T-helper 22 cell (primary cell): Measurements from ENCODE around the gene SLC9C2.
"Not testable (repeated sequence)": the region's sequence is repeated elsewhere in the genome, so short reads cannot be mapped to it uniquely, and the experiment has no call there.

ENCODE experiments used
- DNase-seq: peaks from one replicate; pipeline ENCODE4 v3.0.0-alpha.2; 2020; ENCODE audit warnings: low read depth

The SLC9C2 gene

DNA sequence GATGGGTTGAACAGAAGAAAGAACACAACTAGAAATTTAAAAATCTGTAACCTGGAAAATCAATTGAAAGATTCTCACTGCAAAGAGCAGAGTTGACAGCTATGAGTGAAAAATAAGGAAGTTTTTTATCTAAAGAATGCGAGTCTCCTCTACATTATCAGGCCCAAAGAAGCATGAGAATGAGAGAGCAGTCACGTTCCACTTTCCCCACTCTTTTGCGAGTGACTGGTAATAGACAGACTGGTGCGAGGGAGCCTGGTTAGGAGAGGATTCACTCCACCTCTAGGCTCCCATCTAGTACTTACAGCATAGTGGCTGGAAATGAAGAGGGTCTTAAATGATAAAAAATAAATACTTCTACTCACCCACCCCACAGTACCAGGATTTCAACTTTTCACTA, 73.8 kb downstream of the SLC9C2 start:
- DNase-seq = no peak

DNA sequence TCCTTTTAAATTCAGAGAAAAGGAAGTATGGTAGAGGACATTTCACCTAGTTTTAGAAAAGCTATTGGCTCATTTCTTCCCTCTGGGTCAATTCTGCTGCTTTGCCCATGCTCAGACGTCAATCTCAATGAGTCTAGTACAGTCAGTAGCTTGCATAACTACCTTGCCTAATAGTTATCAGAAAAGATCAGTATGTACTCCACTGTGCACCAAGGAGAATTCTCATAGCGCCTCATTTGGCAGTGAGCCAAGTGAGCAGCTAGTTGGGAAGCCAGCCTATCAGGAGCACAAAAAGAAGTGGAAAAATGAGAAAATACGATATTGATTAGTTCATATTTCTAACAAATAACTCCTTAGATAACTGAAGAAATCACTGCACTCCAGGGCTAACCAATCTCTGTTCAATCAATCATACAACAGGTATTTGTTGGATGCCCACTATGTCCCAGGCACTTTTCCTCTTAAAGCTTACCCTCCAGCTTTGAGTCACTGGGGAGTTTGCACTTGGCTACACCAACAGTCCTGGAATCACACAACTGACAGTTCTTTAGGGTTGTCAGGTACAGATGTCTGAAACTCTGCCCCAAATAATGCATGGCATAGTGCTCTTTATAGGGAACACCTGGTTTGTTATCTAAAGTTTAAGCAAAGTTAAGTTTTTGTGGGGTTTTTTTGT, 75.6 kb downstream of the SLC9C2 start:
- DNase-seq = no peak

DNA sequence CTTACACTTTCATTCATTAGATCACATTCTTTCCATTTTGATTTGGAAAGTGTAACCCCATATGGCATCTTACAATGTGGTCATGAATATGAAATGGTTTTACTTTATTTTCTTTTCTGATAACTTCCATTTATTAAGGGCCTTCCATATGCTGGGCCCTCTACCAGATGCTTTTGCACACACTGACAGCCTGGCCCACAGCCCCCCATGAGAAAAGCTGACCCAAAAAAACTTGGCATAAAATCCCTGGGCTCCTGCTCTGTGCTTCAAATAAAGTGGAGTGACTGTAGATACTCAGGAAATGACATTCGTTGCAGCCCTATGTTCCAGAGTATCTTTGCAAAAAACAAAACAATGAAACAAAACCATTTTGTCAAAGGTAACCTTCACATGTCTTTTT, 76.9 kb downstream of the SLC9C2 start:
- DNase-seq = no peak

DNA sequence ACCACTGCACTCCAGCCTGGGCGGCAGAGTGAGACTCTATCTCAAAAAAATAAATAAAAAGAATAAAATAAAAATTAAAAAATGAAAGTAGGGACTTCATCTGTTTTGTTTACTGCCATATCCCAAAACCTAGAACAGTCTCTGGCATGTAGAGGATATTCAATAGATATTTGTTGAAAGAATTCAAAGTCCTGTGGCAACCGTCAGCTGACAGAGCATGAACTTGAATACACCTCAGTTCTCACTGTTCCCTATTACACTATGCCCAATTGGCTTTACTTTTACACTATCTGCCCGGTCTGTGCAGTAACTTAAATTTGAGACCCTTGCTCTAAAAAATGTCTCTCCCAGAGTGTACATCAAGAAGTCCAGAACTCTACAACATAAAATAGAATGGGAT, 79.5 kb downstream of the SLC9C2 start:
- no peak for DNase-seq

DNA sequence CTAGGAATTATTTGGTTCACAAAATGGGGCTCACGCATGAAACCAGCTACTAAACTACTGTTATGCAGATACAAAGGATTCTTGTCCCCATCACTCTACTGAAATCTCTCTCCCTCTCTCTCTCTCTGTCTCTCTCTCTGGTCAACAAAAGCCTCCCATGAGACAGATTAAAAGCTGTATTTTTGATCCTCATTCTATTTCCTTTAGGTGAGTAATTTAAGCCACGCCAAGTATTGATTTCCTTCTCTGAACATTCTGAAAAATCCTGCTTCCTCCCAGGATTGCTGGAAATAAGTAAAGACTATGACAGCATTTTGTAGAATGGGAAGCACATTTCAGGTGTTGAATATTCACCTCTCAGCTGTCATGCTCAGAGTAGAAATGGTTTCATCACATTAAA, 82.1 kb downstream of the SLC9C2 start:
- DNase-seq = no peak

DNA sequence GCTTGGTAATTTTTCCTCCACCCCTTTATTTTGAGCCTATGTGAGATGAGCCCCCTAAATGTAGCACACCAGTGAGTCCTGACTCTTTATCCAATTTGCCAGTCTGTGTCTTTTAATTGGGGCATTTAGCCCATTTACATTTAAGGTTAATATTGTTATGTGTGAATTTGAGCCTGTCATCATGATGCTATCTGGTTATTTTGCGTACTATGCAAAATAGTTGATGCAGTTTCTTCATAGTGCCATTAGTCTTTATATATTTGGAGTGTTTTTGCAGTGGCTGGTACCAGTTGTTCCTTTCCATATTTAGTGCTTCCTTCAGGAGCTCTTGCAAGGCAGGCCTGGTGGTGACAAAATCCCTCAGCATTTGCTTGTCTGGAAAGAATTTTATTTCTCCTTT, 88.4 kb downstream of the SLC9C2 start:
- not testable (repeated sequence) for DNase-seq

DNA sequence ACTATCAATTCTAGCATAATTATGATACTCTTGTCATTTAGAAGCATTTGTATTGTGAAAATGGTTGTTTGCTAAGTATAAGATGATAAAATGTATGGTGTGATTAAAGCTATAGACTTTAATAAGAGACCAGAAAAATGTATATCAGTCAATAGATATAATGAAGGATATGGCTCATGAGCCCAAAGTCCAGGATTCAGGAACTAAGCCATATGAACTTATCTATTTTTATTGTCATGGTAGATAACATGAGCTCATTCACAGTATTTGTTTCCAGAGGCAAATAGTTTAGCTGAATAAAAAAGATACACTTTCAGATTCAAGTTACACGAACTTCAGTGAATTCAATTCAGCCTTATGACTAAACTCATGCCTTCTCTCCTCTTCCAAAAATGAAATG, 93.1 kb downstream of the SLC9C2 start:
- DNase-seq = no peak

DNA sequence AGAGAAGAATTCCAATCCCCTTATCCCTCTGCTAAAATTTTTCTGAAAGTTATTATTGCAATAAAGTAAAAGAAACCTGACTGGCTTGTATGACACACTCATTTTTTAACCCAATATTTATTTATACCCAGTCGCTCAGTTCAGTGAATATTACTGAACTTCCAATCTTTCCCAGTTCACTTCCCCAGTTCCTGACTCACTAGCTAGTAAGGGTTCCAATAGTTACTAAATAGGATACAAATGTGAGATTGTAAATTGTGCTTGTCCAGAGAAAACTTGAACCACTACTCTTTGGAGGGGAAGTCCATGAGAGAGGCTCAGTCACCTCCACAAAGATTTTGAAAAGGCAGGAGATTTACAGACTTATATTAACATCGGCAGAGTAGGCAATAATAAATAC, 94.3 kb downstream of the SLC9C2 start:
- DNase-seq = no peak

DNA sequence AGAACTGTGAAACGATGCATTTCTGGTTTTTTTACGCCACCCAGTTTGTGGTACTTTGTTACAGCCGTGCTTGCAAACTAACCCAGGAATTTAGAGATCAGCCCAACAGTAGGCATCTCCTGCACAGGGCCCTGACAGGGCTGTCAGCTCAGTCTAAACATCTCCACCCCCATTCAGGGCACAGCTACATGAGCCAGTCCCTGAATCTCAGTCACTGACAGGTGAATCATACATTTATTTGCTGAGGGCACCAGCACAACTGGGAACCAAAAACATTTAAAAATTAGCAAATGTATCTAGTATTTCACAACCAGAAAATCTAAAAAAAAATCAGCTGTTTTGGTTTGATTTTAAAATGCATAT, 95.0 kb downstream of the SLC9C2 start:
- no peak for DNase-seq

DNA sequence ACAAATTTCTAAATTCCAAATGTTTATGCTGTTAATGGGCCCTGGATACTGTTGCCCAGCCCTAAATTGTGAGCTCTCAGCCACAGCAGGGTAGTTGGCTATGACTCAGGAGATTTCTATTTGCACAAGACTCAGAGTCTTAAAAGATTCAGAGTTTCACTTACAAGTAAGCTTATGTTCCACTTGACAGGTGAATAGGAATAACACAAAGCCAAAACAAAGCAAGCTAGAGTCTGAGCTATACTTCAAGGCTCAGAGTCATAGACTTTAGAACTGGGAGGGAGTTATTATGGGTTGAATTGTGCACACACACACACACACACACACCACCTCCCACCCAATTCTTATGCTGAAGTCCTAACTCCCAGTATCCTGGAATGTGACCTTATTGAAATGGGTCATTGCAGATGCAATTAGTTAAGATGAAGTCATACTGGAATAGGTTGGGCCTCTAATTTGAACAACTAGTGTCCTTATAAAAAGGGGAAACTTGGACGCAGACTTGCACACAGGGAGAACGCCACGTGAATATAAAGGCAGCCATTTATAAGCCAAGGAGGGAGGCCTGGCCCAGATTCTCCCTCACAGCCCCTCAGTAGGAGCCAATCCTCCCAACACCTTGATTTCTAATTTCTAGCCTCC, 95.5 kb downstream of the SLC9C2 start:
- no peak for DNase-seq

DNA sequence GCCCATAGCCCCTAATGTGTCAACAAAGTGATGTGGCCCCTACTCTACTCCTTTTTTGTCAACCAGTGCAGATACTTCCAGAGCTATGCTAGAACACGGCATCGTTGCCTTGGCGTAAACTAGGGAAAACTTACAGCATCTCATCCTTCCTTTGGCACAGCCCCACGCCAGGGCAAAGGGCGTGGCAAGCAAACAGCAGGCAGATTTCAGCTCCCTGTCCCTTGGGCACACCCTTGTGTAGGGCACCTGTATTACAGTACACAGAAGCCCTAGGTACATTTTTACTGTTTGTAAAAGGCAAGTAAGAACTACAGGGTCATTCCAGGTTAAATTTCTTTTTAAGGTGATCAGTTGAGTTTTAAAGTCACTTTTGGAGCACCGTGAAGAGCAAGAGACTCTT, 96.4 kb downstream of the SLC9C2 start:
- DNase-seq = no peak

DNA sequence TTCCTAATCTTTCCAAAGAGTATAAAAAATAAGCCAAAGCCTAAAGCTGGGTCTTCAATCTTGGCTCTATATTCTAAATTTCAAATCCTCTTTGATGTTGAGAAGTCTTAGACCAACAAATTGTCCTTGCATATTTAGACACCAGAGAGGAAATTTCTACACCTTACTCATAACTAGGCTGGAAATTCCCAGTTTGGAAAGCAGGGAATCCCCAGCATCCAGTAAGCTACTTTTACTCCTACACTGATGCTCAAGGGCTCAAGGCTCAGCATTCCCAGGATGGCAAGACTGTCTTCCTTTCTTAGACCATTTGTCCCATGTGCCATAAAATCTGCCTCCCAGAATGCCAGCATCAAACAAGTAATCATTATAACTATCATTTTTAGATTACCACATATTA, 97.5 kb downstream of the SLC9C2 start:
- DNase-seq = no peak

DNA sequence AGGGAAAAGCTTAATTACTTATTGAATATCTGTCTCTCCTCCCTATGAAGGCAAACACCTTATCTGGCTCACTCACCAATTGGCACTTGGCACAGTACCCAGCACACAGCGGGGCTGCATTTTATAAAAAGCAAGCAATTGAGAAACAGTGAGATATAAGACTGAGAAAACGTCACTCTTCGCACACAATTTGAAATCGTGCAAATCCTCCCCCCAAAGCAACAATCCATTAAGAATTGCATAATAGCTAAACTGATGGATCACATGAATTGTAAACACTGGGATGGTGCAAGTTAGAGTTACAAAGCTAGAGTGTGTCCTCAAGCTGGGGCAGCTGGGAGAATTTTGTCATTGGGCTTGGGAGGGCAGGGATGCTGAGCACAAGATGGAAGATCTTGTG, 98.6 kb downstream of the SLC9C2 start:
- no peak for DNase-seq

DNA sequence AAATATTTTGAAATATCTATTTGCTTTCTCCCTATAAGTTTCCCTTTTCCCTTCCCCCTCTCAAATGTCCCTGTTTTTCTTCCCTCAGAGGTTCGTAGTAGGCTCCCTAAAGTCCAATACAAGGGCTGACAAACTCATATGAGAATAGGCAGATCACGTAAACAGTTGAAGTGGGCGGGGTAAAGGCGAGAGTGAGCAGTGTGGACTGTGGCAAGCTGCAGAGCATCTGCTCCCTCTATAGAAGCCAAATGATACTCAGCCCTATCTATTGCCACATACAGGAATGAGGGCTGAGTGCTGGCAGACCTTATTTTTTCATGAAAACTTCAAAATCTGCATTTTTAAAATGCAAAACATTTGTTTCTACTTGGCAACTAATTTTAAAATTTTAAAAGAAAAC, 99.5 kb downstream of the SLC9C2 start:
- no peak for DNase-seq

DNA sequence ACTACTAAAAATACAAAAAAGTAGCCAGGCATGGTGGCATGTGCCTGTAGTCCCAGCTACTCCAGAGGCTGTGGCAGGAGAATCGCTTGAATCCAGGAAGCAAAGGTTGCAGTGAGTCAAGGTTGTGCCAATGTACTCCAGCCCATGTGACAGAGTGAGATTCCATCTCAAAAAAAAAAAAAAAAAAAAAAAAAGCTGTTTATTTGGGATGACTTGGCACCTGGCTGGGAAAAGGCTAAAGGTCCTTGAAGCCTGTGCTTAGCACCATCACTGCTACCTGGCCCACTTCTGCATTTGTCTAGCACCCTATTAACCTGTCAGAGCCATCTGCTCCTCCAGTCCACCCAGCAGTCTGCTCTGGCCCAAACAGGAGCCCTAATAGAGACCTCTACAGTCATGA, 100.8 kb downstream of the SLC9C2 start:
- no peak for DNase-seq

DNA sequence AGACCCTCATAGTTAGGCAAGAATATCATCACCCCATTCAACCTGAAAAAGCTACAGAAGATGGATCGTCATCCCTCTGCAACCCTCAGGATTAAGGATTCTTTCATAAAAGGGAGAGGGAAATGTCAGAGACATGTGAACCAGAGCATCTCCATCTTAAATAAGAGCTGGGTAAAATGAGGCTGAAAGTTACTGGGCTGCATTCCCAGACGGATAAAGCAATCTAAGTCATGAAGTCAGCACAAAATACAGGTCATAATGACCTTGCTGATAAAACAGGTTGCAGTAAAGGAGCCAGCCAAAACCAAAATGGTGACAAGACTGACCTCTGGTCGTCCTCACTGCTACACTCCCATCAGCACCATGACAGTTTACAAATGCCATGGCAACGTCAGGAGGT, 103.1 kb downstream of the SLC9C2 start:
- DNase-seq = no peak

DNA sequence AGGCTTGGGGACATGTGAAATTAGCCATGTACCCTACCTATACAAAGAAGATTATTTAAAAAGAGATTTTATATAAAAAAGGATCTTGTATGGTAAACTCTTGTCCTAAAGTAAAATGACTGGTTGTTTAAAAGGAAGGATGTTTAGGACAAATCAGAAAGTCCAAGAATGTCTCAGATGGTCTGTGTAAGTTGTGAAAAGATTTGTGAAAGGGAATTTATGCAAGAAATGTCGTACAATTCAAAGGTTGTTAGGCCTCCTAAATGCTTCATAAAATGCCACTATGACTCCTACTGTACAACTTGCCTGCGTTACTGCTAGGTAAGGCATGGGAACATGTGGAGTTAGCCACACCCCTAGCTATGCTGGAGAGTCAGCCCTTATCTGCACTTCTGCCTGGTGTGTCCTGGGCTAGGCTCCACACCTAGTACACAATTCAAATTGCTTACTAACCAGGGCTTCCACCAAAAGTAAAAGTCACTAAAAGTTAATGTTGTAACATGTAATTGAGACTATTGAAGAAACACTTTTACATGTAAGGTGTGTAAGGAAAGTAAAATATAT, 106.0 kb downstream of the SLC9C2 start:
- DNase-seq = no peak

DNA sequence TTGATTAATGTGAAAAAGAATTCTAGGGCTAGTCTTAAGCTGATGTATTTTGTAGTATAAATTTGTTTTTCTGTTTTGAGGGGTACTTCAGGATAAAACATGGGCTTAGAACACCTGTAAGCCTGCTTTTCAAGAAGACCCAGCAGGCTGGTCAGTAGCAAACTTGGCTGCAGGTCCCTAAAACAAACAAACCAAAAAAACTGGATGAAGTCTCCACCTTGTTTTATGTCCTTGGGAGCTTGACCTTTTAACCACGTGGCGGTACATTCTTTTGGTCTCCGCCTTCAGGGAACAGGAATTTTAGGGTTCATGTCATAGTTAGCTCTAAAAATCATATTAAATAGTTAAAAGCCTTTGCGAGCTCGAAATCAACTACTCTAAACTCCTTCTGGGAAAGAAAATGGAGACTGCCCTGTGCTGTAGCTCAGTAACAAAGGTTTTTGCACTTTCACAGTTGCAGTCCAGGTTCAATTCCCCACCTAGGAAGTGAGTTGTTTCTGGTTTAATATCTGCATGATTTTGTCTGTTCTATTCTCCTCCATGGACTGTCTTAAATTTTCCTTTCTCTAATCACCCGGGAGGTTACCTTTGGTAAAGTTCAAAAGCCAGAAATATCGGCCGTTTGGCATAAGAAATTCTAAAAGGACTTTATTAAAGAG, 107.1 kb downstream of the SLC9C2 start:
- DNase-seq = no peak

DNA sequence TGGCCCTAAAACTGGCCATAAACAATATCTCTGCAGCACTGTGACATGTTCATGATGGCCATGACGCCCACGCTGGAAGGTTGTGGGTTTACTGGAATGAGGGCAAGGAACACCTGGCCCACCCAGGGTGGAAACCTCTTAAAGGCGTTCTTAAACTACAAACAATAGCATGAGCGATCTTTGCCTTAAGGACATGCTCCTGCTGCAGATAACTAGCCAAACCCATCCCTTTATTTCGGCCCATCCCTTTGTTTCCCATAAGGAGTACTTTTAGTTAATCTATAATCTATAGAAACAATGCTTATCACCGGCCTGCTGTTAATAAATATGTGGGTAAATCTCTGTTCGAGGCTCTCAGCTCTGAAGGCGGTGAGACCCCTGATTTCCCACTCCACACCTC, 109.7 kb downstream of the SLC9C2 start:
- DNase-seq = not testable (repeated sequence)

DNA sequence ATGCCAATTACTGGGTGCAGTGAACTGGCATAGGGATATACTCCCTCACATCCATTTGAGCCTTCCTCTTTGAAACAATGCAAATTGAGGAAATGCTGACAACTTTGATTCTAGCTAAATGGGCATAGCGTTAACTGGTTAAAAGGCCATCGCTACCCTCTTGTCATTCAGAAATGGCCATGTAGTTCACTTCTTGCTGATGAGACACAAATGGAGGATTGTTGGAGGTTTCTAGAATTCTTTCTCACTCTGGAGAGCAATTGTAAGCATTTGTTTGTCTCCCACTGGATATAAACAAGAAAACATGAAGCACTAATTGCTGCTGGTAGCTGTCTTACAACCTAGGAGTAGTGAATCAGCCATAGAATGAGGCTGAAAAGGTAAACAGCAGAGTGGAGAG, 111.4 kb downstream of the SLC9C2 start:
- DNase-seq = no peak

DNA sequence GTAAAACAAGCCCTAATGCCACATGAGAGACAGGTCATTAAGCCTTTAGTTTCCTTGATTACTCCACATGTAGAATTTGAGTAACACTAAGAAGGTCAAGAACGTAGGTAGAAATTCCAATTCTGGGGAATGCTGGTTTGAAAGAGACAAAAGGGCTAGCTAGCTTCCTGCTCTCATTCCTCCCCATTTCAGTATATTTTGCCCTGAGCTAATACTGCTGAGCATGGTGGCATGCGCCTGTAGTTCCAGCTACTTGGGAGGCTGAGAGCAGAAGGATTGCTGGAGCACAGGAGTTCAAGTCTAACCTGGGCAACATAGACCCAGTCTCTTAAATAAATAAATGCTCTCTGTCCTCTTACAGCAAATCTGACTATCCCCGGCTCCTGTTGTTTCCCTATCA, 112.9 kb downstream of the SLC9C2 start:
- DNase-seq = no peak

DNA sequence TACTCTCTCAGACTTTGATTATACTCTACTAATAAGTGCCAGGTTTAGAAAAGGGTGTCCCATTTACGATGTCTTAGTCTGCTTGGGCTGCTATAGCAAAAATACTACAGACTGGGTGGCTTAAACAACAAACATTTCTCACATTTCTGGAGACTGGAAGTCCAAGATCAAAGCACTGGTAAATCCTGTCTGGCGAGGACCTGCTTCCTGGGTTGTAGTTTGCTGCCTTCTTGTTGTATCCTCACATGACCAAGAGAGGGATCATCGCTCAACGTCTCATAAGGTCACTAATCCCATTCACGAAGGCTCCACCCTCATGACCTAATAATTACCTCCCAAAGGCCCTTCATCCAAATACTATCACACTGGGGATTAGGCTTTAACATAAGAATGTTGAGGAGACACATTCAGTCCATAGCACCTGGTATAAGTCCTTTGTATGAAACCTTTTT, 113.7 kb downstream of the SLC9C2 start:
- DNase-seq = no peak

DNA sequence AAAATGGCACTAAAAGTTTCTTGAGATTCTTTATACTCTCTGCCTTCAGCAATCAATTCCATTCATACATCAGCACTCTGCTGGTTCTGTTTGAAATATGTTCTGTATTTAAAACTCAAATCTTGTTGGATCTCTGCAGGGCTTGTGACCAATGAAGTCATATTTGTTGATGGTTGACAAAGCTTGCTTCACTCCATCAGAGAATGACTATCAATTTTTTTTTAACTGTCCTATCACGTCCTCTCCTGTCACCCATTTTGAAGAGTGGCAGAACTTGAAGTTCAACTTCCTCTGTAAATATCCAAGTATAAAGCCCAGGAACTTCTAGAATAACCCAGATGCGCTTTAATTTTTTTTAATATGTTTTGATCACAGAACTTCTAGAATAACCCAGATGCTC, 114.9 kb downstream of the SLC9C2 start:
- DNase-seq = no peak
